ENCODE results near the gene CHERP.
A peak's percentile ranks its signal among the peaks of the same experiment; 100 is the strongest.

Gene CHERP

GRCh38 chr19:16573925-16574324 is 31.7 kb upstream of the CHERP start:
- no peak for TF ChIP-seq CTCF (IDR thresholded peaks at IDR 0.05; ENCODE audit: low read depth, low read length)
- no peak for DNase-seq
- H3K4me3 ChIP-seq (ENCODE audit: low read depth, low read length), result no peak overlapping the region
- H3K27me3 ChIP-seq (ENCODE audit: insufficient read depth, low read depth, severe bottlenecking), result no peaks in the 10 kb centered on the region
- peaks cover 63% of the 10 kb centered on the region for H3K36me3 ChIP-seq
- H3K9me3 ChIP-seq (ENCODE audit: severe bottlenecking), result no peaks in the 10 kb centered on the region
- H3K27ac ChIP-seq, result no peak overlapping the region

GRCh38 chr19:16573296-16573695 is 31.1 kb upstream of the CHERP start:
- Histone ChIP-seq H3K36me3 (peaks cover 57% of the 10 kb centered on the region), H3K9me3 (ENCODE audit: severe bottlenecking) (no peaks in the 10 kb centered on the region), H3K4me3 (ENCODE audit: low read depth, low read length) (peak overlapping the region; percentile 84), H3K27me3 (ENCODE audit: insufficient read depth, low read depth, severe bottlenecking) (no peaks in the 10 kb centered on the region), H3K27ac (peak overlapping the region; percentile 80; the same call in 1 of the 2 replicates)
- TF ChIP-seq CTCF (IDR thresholded peaks at IDR 0.05; ENCODE audit: low read depth, low read length), result no peak
- no peak for DNase-seq

GRCh38 chr19:16572332-16573211 is 30.3 kb upstream of the CHERP start, which contains the start of gene SLC35E1:
Gene SLC35E1 (minus strand): TSS chr19:16572415. CDS start chr19:16572364, 51 bp downstream.
- TF ChIP-seq CTCF (IDR thresholded peaks at IDR 0.05; ENCODE audit: low read depth, low read length), result no peak
- H3K4me3 ChIP-seq (ENCODE audit: low read depth, low read length), result peak within 1 kb of the TSS; percentile 84
- no peaks in the 10 kb centered on the region for H3K27me3 ChIP-seq (ENCODE audit: insufficient read depth, low read depth, severe bottlenecking)
- peak within 1 kb of the TSS; percentile 80 for H3K27ac ChIP-seq
- no peaks in the 10 kb centered on the region for H3K9me3 ChIP-seq (ENCODE audit: severe bottlenecking)
- DNase-seq, result peak; percentile 96
- H3K36me3 ChIP-seq, result peaks cover 57% of the 10 kb centered on the region

GRCh38 chr19:16571822-16572331 is 29.6 kb upstream of the CHERP start:
- DNase-seq, result no peak
- peaks cover 59% of the 10 kb centered on the region for H3K36me3 ChIP-seq

GRCh38 chr19:16571283-16571682 is 29.0 kb upstream of the CHERP start:
- peak overlapping the region; percentile 55 for H3K4me3 ChIP-seq (ENCODE audit: low read depth, low read length)
- DNase-seq, result no peak
- H3K27me3 ChIP-seq (ENCODE audit: insufficient read depth, low read depth, severe bottlenecking), result no peaks in the 10 kb centered on the region
- no peak overlapping the region for H3K27ac ChIP-seq
- TF ChIP-seq CTCF (IDR thresholded peaks at IDR 0.05; ENCODE audit: low read depth, low read length), result no peak
- H3K9me3 ChIP-seq (ENCODE audit: severe bottlenecking), result no peaks in the 10 kb centered on the region
- peaks cover 59% of the 10 kb centered on the region for H3K36me3 ChIP-seq

More at GRCh38 chr19:16571822-16572331, 29.6 kb upstream of the CHERP start:
- peak overlapping the region; percentile 76 for H3K27ac ChIP-seq
- no peak for TF ChIP-seq CTCF (IDR thresholded peaks at IDR 0.05; ENCODE audit: low read depth, low read length)
- H3K4me3 ChIP-seq (ENCODE audit: low read depth, low read length), result peak overlapping the region; percentile 55
- no peaks in the 10 kb centered on the region for H3K27me3 ChIP-seq (ENCODE audit: insufficient read depth, low read depth, severe bottlenecking)
- no peaks in the 10 kb centered on the region for H3K9me3 ChIP-seq (ENCODE audit: severe bottlenecking)

All from WERI-Rb-1 (cell line).